GM23248 (cell line): ENCODE measurements around the gene CLDN19. TPM values are rescaled to one million over a fixed set of nuclear protein-coding genes. Genes with fewer than 3 reads are reported as not detected.

Experiments
- DNase-seq: peaks from one replicate; pipeline ENCODE4 v3.0.0-alpha.2; 2015
- H2AFZ ChIP-seq: fragments of 200-600 bp; sonication (generic); 2 replicates; pipeline ENCODE4 v1.6.1; 2016; ENCODE audit warnings: antibody characterized with exemption
- H3F3A ChIP-seq: fragments of 200-600 bp; sonication (generic); 2 replicates; pipeline ENCODE4 v1.6.1; 2016; ENCODE audit warnings: mild to moderate bottlenecking, antibody characterized with exemption, mixed run types; ENCODE audit not compliant: insufficient read depth
- H3K27ac ChIP-seq: fragments of 200-600 bp; sonication (generic); 2 replicates; pipeline ENCODE4 v1.5.1; 2016; ENCODE audit warnings: mild to moderate bottlenecking
- H3K27me3 ChIP-seq: fragments of 200-600 bp; sonication (generic); replicated peaks from 2 replicates; pipeline ENCODE4 v1.6.1; 2016; ENCODE audit warnings: mild to moderate bottlenecking; ENCODE audit not compliant: insufficient read depth
- H3K36me3 ChIP-seq: fragments of 200-600 bp; sonication (generic); 2 replicates; pipeline ENCODE4 v1.6.1; 2016; ENCODE audit warnings: low read depth, mild to moderate bottlenecking
- H3K4me1 ChIP-seq: fragments of 200-600 bp; sonication (generic); 2 replicates; pipeline ENCODE4 v1.6.1; 2016; ENCODE audit warnings: mild to moderate bottlenecking; ENCODE audit not compliant: insufficient read depth
- H3K4me2 ChIP-seq: fragments of 200-600 bp; sonication (generic); one replicate; pipeline ENCODE4 v1.6.1; 2016; ENCODE audit warnings: mild to moderate bottlenecking; ENCODE audit not compliant: unreplicated experiment
- H3K4me3 ChIP-seq: fragments of 200-600 bp; sonication (generic); 2 replicates; pipeline ENCODE4 v1.5.1; 2016; ENCODE audit warnings: mild to moderate bottlenecking
- H3K79me2 ChIP-seq: fragments of 200-600 bp; sonication (generic); 2 replicates; pipeline ENCODE4 v1.6.1; 2016; ENCODE audit warnings: mild to moderate bottlenecking; ENCODE audit not compliant: insufficient read depth
- H3K9ac ChIP-seq: fragments of 200-600 bp; sonication (generic); 2 replicates; pipeline ENCODE4 v1.6.1; 2016; ENCODE audit warnings: mild to moderate bottlenecking
- H3K9me2 ChIP-seq: fragments of 200-600 bp; sonication (generic); 2 replicates; pipeline ENCODE4 v1.6.1; 2016; ENCODE audit warnings: mixed run types, mild to moderate bottlenecking, moderate library complexity; ENCODE audit not compliant: insufficient read depth
- H3K9me3 ChIP-seq: fragments of 200-600 bp; sonication (generic); one replicate; pipeline ENCODE4 v1.6.1; 2017; ENCODE audit warnings: low read depth
- H4K20me1 ChIP-seq: fragments of 200-600 bp; sonication (generic); 2 replicates; pipeline ENCODE4 v1.6.0; 2016; ENCODE audit not compliant: insufficient read depth
- EZH2 ChIP-seq: fragments of 200-600 bp; sonication (generic); IDR thresholded peaks from 2 replicates; pipeline ENCODE4 v1.6.1; 2018; ENCODE audit warnings: antibody characterized with exemption, mild to moderate bottlenecking; ENCODE audit not compliant: insufficient read depth, poor library complexity, severe bottlenecking
- EZH2phosphoT487 ChIP-seq: fragments of 200-600 bp; sonication (generic); IDR thresholded peaks from 2 replicates; pipeline ENCODE4 v1.6.1; 2018; ENCODE audit warnings: antibody characterized with exemption, moderate library complexity, mild to moderate bottlenecking, low read depth; ENCODE audit not compliant: insufficient read depth
- WGBS, 2 experiments: methylation state at CpG; one replicate each; pipeline ENCODE4 v1.1.6; 2015 to 2017; ENCODE audit warnings: low lambda C conversion rate in 2 of 2, low coverage in 1 of 2; ENCODE audit errors: missing lambda C conversion rate in 2 of 2; 5-methylcytosine and 5-hydroxymethylcytosine counted together
- in situ Hi-C: fragments of 300-500 bp; cut with MboI; formaldehyde crosslinking; loops from 2 replicates; pipeline ENCODE4 v1.15.0; 2020
- polyA plus RNA-seq: library from polyadenylated mRNA; unstranded; fragments of >200 nt; fragmentation: Nextera tagmentation; extraction: Ambion mirVana; gene quantifications from 2 replicates; pipeline ENCODE4 v1.2.1, GENCODE V29; 2016
- total RNA-seq: library from RNA; depleted of rRNA; stranded (reverse); fragments of >200 nt; shearing (Covaris generic); gene quantifications from 2 replicates; pipeline ENCODE4 v1.2.3, GENCODE V29; 2014

The CLDN19 gene
- total and polyA plus RNA-seq, 2 experiments from 2014 or later = not detected

DNA sequence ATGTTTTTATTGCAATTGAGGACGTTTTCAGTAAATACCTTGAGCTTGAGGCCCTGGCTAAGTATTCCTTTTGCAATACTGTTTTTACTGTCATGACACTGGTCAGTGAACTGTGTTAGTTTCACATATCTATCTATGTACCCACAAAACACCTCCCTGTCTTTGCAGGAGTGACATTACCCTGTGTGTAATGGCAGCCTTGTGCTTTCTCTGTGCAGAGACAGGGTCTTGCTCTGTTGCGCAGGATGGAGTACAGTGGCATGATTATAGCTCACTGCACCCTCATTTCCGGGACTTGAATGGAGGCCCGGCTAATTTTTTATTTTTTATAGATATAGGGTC is 48.9 kb downstream of the CLDN19 start:
- in situ Hi-C loops = no loop called here
- 74 to 75% methylated on average over 4 of the region's 4 CpGs for WGBS, 2 experiments
- peaks cover 100% of the 10 kb centered on the region for H3K79me2 ChIP-seq
- H3K4me2 ChIP-seq = no peak overlapping the region
- no peak overlapping the region for H2AFZ ChIP-seq
- H3F3A ChIP-seq = peaks cover 5% of the 10 kb centered on the region; the same call in 1 of the 2 replicates
- H3K27me3 ChIP-seq = no peaks in the 10 kb centered on the region
- no peak overlapping the region for H3K27ac ChIP-seq
- H3K9me2 ChIP-seq = no peaks in the 10 kb centered on the region
- H4K20me1 ChIP-seq = peaks cover 65% of the 10 kb centered on the region
- peaks cover 37% of the 10 kb centered on the region for H3K36me3 ChIP-seq
- no peak overlapping the region for H3K9ac ChIP-seq
- no peak overlapping the region for H3K4me3 ChIP-seq
- TF ChIP-seq EZH2phosphoT487 (no peak), EZH2 (no peak)
- no peak for DNase-seq
- peaks cover 41% of the 10 kb centered on the region for H3K4me1 ChIP-seq
- no peaks in the 10 kb centered on the region for H3K9me3 ChIP-seq

DNA sequence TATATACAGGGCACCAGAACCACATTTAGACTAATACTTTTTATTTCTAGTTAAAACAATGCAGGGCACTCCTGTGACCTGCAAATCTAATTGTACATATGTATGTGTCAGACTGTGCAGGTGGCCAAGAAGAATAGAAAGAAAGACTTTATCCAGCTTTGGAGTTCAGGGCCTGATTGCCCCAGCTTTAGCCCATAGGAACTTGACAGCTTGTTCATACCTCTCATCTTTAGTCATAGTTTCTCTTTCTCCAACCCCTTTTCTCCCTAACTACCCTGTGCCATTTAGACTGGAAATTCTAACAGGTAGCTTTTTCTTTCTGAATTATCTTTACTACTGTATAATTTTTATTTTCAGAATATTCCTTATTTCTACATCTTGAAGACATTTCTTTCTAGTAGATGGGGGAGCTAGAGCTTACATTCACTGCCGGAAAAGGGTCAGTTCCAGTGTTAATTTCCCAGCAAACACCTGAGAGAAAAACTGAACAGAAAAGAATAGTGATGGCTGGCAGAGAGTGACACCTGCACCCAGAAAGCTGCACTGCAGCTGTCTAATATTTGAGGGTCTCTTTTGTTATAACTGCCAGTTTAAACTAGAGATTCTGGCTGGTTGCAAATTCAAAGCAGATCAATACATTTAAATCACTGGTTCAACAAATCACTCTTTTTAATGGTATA is 49.4 kb downstream of the CLDN19 start:
- Histone ChIP-seq H3K4me2 (no peak overlapping the region), H3K27ac (no peak overlapping the region)
- WGBS, 2 experiments = 50 to 61% methylated on average over 1 of the region's 1 CpG

DNA sequence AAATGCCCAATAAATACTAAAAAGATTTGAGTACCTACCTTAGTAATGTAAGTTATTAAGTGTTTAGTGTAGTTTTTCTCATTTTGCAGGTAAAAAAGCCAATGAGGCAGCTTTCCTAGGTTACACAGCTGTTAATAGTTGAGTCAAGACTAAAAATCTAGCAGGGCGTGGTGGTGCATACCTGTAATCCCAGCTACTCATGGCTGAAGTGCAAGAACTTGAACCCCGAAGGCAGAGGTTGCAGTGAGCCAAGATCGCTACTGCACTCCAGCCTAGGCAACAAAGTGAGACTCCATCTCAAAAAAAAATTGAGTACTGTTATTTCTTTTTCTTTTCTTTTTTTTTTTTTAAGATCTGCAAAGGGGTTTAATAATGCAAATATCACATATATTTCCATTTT is 50.1 kb downstream of the CLDN19 start:
- DNase-seq = no peak
- WGBS, 2 experiments = 75 to 83% methylated on average over 3 of the region's 3 CpGs
- H3K36me3 ChIP-seq = peaks cover 30% of the 10 kb centered on the region

More for the DNA sequence above, 49.4 kb downstream of the CLDN19 start:
- Histone ChIP-seq H3K79me2 (peaks cover 100% of the 10 kb centered on the region), H3K27me3 (no peaks in the 10 kb centered on the region), H3K9me3 (no peaks in the 10 kb centered on the region), H3K9ac (no peak overlapping the region), H3K36me3 (peaks cover 35% of the 10 kb centered on the region), H3F3A (peaks cover 5% of the 10 kb centered on the region; the same call in 1 of the 2 replicates), H2AFZ (no peak overlapping the region), H3K9me2 (no peaks in the 10 kb centered on the region), H3K4me1 (peaks cover 46% of the 10 kb centered on the region), H4K20me1 (peaks cover 69% of the 10 kb centered on the region), H3K4me3 (no peak overlapping the region)
- in situ Hi-C loops = no loop called here
- DNase-seq = peak; percentile 36
- TF ChIP-seq EZH2phosphoT487 (no peak), EZH2 (no peak)

GRCh38 chr1:42686418-42686817 is 53.6 kb downstream of the CLDN19 start:
- DNase-seq = no peak
- H3K4me3 ChIP-seq = peak overlapping the region; percentile 94; the same call in 1 of the 2 replicates
- H2AFZ ChIP-seq = no peak overlapping the region
- H3K9me2 ChIP-seq = no peaks in the 10 kb centered on the region
- peaks cover 53% of the 10 kb centered on the region for H3K4me1 ChIP-seq
- WGBS, 2 experiments = 76 to 77% methylated on average over 4 of the region's 4 CpGs
- H4K20me1 ChIP-seq = peaks cover 53% of the 10 kb centered on the region
- H3K27me3 ChIP-seq = no peaks in the 10 kb centered on the region
- peak overlapping the region; percentile 91 for H3K4me2 ChIP-seq
- no peak overlapping the region for H3K27ac ChIP-seq
- H3K9me3 ChIP-seq = no peaks in the 10 kb centered on the region
- peaks cover 85% of the 10 kb centered on the region for H3K79me2 ChIP-seq
- no peak for TF ChIP-seq EZH2phosphoT487
- TF ChIP-seq EZH2 = no peak
- peak overlapping the region; percentile 25; the same call in 1 of the 2 replicates for H3K9ac ChIP-seq
- peaks cover 24% of the 10 kb centered on the region; the same call in 1 of the 2 replicates for H3K36me3 ChIP-seq
- in situ Hi-C loops = no loop called here
- peaks cover 4% of the 10 kb centered on the region; the same call in 1 of the 2 replicates for H3F3A ChIP-seq

More for the DNA sequence above, 50.1 kb downstream of the CLDN19 start:
- Histone ChIP-seq H3K4me1 (peaks cover 53% of the 10 kb centered on the region), H3F3A (peaks cover 5% of the 10 kb centered on the region; the same call in 1 of the 2 replicates), H3K4me3 (no peak overlapping the region), H3K79me2 (peaks cover 100% of the 10 kb centered on the region), H2AFZ (no peak overlapping the region), H3K9me2 (no peaks in the 10 kb centered on the region), H3K27me3 (no peaks in the 10 kb centered on the region), H4K20me1 (peaks cover 65% of the 10 kb centered on the region), H3K9me3 (no peaks in the 10 kb centered on the region), H3K9ac (no peak overlapping the region), H3K27ac (no peak overlapping the region), H3K4me2 (no peak overlapping the region)
- in situ Hi-C loops = no loop called here
- TF ChIP-seq EZH2 (no peak), EZH2phosphoT487 (no peak)
